Dedifferentiated amniotic fluid mesenchymal stem cell (primary cell): ENCODE data around the gene TMUB1.
A peak's percentile ranks its signal among the peaks of the same experiment; 100 is the strongest.

Experiments used
- DNase-seq: peaks from one replicate; pipeline ENCODE4 v3.0.0-alpha.2; 2016; ENCODE audit errors: extremely low spot score

TMUB1 gene

GRCh38 chr7:151121380-151122170 lies 38.3 kb upstream of the TMUB1 start:
- DNase-seq = no peak

DNA sequence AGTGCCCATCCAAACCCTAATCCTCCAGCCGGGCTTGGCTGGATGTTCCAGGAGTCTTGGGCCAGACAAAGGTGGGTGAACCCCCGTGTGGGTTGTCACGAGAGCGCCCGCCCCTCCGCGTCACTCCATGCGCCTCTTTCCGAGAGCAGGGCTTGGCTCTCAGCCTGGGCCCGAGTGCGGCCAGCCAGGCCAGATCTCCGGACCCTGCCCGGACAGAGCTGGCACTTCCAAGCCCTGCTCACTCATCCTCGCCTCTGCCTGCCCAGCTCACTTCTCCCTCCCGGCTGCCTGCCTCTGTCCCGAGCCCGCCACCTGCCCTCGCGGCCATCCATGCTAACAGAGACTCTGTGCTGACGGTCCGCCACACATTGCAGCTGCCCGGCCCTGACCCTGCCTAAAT lies 37.6 kb upstream of the TMUB1 start:
- DNase-seq = no peak

GRCh38 chr7:151119902-151120301 lies 36.6 kb upstream of the TMUB1 start:
- DNase-seq = no peak

GRCh38 chr7:151119055-151119415 lies 35.7 kb upstream of the TMUB1 start:
- no peak for DNase-seq

DNA sequence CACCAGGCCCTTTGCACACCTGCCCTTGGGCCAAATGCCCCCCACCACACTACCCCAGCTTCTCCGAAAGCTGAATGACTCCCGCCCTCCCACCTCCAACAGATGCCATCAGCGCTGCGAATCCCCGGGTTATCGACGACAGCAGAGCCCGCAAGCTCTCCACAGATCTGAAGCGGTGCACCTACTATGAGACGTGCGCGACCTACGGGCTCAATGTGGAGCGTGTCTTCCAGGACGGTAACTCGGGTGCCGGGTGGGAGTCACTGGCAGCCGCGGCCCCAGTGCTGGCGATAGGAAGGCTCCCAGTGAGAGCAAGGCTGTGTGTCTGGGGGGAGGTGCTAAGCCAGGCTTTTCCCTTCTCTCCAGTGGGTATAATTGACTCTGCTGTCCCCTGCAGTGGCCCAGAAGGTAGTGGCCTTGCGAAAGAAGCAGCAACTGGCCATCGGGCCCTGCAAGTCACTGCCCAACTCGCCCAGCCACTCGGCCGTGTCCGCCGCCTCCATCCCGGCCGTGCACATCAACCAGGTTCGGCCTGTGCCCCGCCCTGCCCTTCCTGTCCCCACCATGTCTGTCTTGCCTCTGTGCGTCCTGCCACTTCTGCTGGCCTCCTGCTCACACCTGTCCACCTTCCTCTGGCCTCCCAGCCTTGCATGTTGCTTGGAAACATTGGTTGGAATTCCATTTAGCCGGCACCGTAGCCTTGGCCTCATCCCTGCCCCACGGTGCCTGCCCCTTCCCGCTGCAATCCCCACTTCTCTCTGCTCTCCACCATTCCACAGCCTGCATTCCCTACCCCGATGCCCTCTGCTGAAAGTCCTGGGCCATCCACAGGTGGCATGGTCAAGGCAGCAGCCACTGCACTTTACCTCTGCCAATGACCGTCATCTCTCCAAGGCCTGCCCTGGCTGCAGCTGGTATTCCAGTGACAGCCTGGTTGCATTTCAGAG lies 35.1 kb upstream of the TMUB1 start:
- no peak for DNase-seq

- DNase-seq = no peak
Observed at GRCh38 chr7:151117565-151117964, 34.3 kb upstream of the TMUB1 start.

DNA sequence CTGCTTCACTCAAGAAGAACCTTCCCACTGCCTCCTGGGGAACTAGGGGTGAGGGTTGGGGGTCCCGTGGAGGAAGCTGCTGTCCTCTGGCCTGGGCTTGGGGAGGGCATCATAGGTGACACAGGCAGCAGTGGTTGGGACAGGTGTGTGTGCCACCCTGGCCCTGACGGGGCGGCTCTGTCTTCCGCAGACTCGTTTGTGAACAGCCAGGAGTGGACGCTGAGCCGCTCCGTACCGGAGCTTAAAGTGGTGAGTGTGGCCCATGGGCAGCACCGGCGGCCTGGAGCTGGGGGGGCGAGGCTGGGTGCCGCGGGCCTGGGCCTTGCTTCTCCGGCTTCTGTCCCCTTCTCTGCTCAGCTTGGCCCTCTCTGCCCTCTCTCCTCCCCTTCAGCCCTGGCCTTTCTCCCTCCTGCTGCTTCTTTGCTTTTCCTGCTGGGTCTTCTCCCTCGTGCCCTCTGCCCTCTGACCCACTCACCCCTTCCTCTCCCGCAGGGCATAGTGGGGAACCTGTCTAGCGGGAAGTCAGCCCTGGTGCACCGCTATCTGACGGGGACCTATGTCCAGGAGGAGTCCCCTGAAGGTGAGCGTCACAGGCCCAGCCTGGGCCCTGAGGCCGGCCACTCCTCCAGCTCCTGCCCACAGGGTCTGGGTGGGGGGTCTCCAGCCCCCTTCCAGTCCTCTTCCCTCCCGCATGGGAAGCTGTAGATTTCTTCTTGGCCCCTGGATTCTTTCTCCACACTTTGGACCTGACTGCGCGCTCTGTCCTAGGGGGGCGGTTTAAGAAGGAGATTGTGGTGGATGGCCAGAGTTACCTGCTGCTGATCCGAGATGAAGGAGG lies 33.5 kb upstream of the TMUB1 start:
- no peak for DNase-seq

GRCh38 chr7:151115836-151116418 lies 32.6 kb upstream of the TMUB1 start:
- no peak for DNase-seq

- DNase-seq = peak; percentile 14
Observed at GRCh38 chr7:151115121-151115835, 32.0 kb upstream of the TMUB1 start.

DNA sequence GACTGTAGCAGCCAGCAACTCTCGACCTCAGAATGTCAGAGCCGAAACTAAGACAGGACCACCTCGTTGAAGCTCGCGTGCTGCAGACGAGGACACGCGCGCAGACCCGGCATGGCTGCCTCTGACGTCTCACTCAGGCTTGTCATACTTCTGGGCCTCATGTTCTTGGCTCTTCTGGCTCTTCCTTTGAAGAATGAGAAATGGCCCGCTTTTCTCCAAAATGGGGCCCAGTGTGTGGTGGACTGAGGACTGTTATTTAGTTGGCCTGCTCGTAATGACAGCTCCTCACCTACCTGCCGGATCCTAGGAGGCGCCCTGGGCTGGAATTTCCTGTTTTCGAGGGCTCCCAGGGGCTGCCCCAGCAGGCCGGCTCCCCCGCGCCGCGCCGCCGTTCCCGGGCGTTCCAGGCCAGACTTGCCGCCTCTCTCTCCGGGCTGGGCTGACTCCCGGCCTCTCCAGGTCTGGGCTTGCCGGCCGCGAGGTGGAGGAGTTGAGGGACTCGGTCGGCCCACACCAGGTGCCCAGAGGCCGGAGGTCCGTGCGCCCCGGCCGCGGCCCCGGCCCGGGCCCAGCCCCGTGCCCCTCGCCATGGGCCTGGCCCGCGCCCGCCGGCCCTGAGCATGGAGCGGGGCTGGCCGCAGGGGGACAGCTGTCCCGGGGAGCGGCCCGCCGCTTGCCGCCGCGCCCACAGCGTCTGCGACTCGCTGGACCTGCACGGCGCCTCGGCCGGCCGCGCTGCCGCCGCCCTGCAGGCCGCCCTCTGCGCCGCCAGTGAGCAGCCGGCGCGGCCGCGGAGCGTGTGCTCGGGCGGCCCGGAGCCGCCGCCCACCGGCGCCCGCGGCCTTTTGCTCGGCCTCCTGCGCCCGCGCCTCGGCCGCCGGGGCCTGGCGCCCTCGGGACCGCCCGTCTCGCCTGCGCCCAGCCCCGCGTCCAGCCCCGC lies 31.1 kb upstream of the TMUB1 start:
- no peak for DNase-seq

DNA sequence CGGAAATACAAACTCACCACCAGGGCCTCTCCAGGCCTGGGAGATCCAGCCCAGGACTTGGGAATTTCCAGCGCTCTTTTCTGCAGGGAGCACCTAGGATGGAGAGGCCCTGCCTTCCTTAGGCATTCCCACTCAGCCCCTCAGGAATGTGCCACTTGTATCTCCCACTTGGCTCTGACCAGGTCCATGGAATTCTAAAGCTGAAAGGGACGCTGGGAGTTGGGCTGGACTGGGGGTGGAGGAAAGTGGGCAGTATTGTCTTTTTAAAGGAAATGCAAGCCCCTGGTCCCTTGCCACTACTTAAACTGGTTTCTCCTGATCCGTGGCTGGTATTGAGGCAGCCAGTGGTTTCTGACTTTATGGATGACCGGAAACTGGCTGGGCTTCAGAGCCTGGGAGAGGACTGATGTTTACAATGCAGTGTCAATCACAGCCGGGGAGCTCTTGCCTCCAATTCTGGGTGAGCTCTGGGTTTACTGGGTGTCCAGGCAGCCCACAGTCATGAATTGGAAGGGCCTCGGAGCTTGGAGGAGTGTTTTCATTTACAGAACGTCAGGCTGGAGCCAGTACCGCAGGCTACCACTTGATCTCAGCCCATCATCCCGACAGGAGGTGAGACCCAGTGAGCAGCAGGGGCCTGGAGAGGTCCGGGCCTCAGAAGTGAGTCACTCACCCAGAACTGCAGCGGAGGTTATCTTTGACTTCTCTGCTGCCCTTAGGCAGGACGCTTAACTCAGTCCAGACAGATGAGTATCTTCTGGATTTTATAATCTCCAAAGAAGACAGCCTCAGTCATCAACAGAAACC lies 30.3 kb upstream of the TMUB1 start:
- DNase-seq = peak; percentile 64

DNA sequence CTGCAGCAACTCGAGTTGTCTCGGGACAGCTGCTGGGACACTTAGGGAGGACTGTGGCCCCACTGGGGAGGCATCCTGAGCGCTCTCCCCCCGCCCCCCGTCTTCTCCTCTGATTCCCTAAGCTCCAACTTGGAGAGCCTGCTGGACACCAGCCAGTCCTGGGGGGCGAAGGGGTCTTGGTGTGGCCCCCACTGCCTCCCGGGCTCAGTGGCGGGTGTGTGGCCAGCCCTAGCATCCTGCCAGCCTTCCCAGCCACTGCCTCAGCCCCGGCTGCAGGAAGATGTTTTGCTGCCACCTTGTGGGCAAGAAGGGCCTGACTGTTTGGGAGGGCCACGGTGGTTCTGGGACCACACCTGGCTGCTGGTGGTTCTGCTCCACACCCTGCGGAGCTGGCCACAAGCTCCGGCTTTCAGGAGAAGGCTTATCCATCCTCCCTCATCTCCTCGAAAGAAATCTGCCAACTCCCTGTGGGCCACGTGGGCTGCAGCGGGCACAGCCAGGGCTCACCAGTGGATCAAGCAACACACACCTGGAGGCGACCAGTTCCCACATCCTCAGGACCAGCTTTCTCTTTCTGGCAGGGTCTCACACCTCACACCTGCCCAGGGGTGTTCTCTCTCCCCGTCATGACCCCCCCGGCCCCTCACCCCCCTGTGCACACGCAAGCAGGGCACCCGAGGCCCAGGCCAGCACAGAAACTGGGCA lies 27.8 kb upstream of the TMUB1 start:
- DNase-seq = peak; percentile 43

GRCh38 chr7:151110236-151110940 lies 27.1 kb upstream of the TMUB1 start:
- no peak for DNase-seq

DNA sequence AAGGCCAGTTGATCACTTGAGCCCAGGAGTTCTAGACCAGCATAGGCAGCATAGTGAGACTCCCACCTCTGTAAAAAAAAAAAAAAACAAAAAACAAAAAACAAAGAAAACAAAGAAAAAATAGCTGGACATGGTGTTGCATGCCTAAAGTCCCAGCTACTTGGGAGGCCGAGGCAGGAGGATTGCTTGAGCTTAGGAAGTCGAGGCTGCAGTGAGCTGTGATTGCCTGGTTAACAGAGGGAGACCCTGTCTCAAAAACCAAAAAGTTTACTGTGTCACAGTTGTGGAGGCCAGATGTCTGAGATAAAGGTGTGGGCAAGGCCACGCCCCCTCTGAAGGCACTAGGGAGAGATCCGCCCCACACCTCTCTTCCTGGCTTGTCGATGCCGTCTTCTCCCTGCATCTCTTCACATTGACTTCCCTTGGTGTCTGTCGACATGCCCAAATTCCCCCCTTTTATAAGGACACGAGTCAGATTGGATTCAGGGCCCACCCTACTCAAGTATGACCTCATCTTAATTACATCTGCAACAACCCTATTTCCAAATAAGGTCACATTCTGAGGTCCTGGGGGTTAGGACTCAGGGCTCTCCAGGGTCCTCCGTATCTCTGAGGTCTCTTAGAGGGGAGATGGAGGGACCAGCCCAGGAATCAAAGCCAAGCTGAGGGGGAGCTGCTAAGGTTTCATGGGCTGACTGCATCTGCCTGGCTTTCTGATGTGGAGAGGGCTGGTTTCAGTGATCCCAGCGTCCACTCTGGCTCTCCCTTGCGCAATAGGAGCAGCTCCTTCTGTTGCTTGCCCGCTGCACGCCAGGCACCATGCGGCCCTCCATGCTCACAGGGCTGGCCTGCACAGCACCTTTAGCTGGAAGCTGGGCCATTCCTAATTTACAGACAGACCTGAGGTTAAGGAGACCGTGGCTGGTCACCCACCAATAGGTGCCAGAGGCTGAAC lies 26.1 kb upstream of the TMUB1 start:
- no peak for DNase-seq

DNA sequence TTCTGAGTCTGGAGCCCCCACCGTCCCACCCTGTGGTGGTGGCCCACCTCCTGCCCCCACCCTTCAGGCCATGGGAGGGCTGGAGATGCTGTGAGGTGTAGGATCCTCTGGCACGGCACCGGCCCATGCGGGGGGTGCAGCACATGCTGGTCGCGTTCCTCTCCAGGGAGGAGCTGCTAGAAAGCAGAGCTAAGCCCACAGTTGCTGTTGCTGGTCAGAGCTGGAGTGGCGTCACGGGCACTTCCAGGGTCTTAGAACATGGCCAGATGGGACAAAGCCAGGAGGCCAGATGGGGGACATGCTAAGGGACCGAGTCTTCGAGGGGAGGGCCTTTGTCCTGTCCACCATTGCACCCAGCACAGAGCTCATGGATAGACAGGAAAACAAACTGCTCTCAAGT lies 24.6 kb upstream of the TMUB1 start:
- no peak for DNase-seq

DNA sequence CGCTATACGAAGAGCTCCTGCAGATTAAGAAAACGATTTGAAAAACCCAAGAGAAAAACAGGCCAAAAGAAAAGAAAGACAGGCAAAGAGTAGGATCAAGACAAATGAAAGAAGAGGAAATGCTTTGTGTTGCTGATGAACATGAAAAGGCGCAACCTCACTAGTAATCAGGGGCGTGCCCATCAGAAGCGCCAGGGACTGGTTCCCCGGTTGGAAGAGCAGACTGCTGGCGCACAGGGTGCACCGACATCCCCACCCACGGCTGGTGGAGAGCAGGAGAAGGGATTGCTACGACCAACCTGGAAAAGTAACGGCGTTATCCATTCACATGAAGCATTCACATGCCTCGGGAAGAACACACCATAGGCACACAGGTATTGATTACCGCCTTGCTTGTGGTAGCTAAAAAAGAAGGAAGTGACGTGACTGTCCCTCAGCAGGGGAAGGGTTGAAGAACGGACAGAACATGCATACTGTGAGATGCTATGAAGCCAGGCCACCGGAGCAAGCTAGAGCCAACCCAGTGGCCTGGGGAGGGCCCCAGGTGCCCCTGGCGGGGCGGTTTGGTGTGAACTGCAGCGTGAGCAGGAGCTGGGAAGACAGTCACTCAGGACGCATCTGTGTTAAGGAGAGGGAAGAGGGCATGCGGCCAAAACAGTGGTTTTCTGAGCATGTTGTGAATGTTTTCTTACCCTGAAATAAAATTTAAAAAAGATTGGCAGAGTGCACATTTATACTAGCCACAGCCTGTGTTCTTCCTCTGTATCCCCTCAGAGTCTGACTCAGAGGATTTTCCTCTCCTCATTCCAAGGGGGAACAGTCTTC lies 21.3 kb upstream of the TMUB1 start:
- DNase-seq = peak; percentile 31
